ENCODE measurements around the gene SHISA6.

Gene SHISA6

DNA sequence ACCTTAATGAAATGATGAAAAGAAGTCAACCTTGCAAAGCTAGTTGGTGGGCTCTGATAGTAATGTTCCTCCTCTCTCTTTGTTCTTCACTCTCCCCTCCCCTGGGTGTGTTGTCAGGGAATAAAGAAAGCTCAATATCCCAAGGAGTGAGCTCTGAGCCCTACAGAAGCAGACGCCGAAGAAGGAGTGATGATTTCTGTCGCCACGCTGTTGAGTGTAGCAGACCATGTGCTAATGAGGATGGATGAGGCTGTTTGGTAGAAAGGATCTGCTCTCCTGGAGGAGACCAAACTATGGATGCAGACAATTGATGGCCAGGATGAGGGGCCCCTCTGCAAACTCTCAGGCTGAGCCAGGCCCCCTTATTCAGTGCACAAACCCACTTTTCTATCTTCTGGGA is 217.3 kb downstream of the SHISA6 start:
- H3K36me3 ChIP-seq (ENCODE audit: insufficient read depth, low read length) = no peaks in the 10 kb centered on the region

DNA sequence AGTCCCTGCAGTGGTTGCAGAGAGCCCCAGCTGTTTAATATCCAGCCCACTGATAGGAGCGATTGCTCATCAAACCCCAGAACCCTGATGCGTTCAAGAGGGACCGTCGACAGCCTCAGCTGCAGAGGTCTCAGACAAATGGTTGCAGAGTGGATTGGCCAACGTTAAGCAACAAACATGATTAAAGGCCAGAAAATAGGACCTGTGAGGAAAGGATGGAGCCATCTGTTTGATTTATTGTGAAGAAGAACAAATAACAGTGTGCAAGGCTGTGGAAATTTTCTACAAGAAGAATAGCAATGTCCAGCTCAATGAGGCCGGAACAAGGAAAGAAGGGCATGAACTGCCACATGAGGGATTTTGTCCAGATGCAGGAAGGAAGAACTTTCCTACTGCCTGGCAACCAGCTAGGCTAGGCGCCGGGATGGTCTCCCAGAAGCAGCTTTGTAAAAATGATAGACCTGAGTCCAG is 218.9 kb downstream of the SHISA6 start:
- Histone ChIP-seq H3K27me3 (ENCODE audit: insufficient read depth, low read length) (no peaks in the 10 kb centered on the region), H3K27ac (ENCODE audit: low read depth, low read length, poor library complexity, severe bottlenecking) (no peak overlapping the region), H3K4me3 (ENCODE audit: low read depth, low read length, poor library complexity, severe bottlenecking) (no peak overlapping the region), H3K9me3 (ENCODE audit: low read length) (no peaks in the 10 kb centered on the region), H4K20me1 (ENCODE audit: insufficient read depth, low read length) (no peaks in the 10 kb centered on the region), H3K4me1 (ENCODE audit: insufficient read depth, low read length, severe bottlenecking) (no peaks in the 10 kb centered on the region), H3K9ac (ENCODE audit: low read length) (no peak overlapping the region), H3K9me2 (ENCODE audit: low read depth, low read length) (no peaks in the 10 kb centered on the region), H2AFZ (ENCODE audit: low read length) (no peak overlapping the region), H3F3A (ENCODE audit: insufficient read depth, low read length) (no peaks in the 10 kb centered on the region), H3K79me2 (ENCODE audit: insufficient read depth, low read length) (no peaks in the 10 kb centered on the region), H3K4me2 (ENCODE audit: low read length) (no peak overlapping the region), H3K36me3 (ENCODE audit: insufficient read depth, low read length) (no peaks in the 10 kb centered on the region)
- TF ChIP-seq EZH2 (IDR thresholded peaks at IDR 0.05; ENCODE audit: borderline replicate concordance, low read length) = no peak
- TF ChIP-seq, protein P1, sequence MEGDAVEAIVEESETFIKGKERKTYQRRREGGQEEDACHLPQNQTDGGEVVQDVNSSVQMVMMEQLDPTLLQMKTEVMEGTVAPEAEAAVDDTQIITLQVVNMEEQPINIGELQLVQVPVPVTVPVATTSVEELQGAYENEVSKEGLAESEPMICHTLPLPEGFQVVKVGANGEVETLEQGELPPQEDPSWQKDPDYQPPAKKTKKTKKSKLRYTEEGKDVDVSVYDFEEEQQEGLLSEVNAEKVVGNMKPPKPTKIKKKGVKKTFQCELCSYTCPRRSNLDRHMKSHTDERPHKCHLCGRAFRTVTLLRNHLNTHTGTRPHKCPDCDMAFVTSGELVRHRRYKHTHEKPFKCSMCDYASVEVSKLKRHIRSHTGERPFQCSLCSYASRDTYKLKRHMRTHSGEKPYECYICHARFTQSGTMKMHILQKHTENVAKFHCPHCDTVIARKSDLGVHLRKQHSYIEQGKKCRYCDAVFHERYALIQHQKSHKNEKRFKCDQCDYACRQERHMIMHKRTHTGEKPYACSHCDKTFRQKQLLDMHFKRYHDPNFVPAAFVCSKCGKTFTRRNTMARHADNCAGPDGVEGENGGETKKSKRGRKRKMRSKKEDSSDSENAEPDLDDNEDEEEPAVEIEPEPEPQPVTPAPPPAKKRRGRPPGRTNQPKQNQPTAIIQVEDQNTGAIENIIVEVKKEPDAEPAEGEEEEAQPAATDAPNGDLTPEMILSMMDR (IDR thresholded peaks at IDR 0.05; ENCODE audit: low read length) = no peak

More for the DNA sequence above, 217.3 kb downstream of the SHISA6 start:
- Histone ChIP-seq H3K9me2 (ENCODE audit: low read depth, low read length) (no peaks in the 10 kb centered on the region), H2AFZ (ENCODE audit: low read length) (no peak overlapping the region), H3K4me3 (ENCODE audit: low read depth, low read length, poor library complexity, severe bottlenecking) (no peak overlapping the region), H3K9me3 (ENCODE audit: low read length) (no peaks in the 10 kb centered on the region), H3K79me2 (ENCODE audit: insufficient read depth, low read length) (no peaks in the 10 kb centered on the region), H3K4me1 (ENCODE audit: insufficient read depth, low read length, severe bottlenecking) (no peaks in the 10 kb centered on the region), H3K4me2 (ENCODE audit: low read length) (no peak overlapping the region), H3F3A (ENCODE audit: insufficient read depth, low read length) (no peaks in the 10 kb centered on the region), H3K27me3 (ENCODE audit: insufficient read depth, low read length) (no peaks in the 10 kb centered on the region), H3K27ac (ENCODE audit: low read depth, low read length, poor library complexity, severe bottlenecking) (no peak overlapping the region), H4K20me1 (ENCODE audit: insufficient read depth, low read length) (no peaks in the 10 kb centered on the region), H3K9ac (ENCODE audit: low read length) (no peak overlapping the region)
- TF ChIP-seq, protein P1 (IDR thresholded peaks at IDR 0.05; ENCODE audit: low read length) = no peak
- no peak for TF ChIP-seq EZH2 (IDR thresholded peaks at IDR 0.05; ENCODE audit: borderline replicate concordance, low read length)

DNA sequence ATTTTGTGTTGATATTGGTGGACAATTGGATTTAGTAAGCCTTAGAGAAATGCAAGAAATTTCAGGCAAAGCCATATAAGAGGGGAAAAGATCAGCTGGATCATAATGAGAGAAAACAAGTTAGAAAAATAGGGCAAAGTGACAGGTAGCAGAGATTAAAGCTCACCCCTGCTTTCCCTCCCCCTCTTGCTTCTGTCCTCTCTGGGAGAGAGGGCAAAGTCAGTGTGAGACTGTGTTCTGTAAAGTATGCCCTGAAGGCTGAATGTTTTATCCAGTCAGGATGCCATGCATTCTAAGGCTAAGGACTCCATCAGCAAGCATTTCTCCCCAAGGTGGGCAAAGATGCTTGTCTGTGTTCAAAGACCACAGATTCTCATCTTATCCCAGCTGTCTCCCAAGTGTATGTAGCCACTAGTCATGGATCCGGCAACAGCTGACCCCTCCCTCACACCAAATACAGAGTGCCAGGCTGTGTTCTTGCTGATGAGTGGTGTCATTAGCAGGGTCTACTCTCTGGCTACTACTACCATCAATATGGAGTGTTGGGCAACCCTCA is 221.1 kb downstream of the SHISA6 start:
- Histone ChIP-seq H3K4me1 (ENCODE audit: insufficient read depth, low read length, severe bottlenecking) (no peaks in the 10 kb centered on the region), H3K4me2 (ENCODE audit: low read length) (no peak overlapping the region), H3K27ac (ENCODE audit: low read depth, low read length, poor library complexity, severe bottlenecking) (no peak overlapping the region), H3K36me3 (ENCODE audit: insufficient read depth, low read length) (no peaks in the 10 kb centered on the region), H3K9ac (ENCODE audit: low read length) (no peak overlapping the region), H3K79me2 (ENCODE audit: insufficient read depth, low read length) (no peaks in the 10 kb centered on the region), H3K4me3 (ENCODE audit: low read depth, low read length, poor library complexity, severe bottlenecking) (no peak overlapping the region), H3K27me3 (ENCODE audit: insufficient read depth, low read length) (no peaks in the 10 kb centered on the region), H2AFZ (ENCODE audit: low read length) (no peak overlapping the region), H4K20me1 (ENCODE audit: insufficient read depth, low read length) (no peaks in the 10 kb centered on the region), H3K9me3 (ENCODE audit: low read length) (no peaks in the 10 kb centered on the region), H3F3A (ENCODE audit: insufficient read depth, low read length) (no peaks in the 10 kb centered on the region), H3K9me2 (ENCODE audit: low read depth, low read length) (no peaks in the 10 kb centered on the region)
- TF ChIP-seq, protein P1 (IDR thresholded peaks at IDR 0.05; ENCODE audit: low read length) = no peak
- TF ChIP-seq EZH2 (IDR thresholded peaks at IDR 0.05; ENCODE audit: borderline replicate concordance, low read length) = no peak
